Measurements from ENCODE around the gene MSH3. TPM values are rescaled to one million over a fixed set of nuclear protein-coding genes. Genes with fewer than 3 reads are reported as not detected.

The MSH3 gene
- total and polyA plus RNA-seq, 2 donors from 2014 or later = 7.0 to 22.1 TPM

DNA sequence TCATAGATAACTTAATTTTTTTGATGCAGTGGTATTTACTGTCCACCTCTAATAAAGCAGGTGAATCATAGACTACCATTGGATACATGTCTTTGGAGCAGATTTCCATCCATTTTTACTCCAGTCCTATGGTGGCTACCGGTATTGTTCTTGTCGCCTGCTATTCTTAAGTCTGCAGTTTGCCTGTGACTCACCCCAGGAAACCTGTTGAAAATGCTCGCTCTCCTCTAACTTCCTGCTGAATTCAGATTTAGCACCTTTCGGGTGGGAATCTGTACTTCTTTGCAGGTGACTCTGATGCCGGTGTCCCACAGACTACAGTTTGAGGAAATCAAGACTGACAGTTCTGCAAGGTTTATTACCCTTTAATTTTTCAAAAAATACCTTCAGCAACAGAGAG, 59.2 kb downstream of the MSH3 start:
- peaks cover 0 to 20% (median 4%) of the 10 kb centered on the region in 3 donors for H3K4me1 ChIP-seq (ENCODE audit: control insufficient read depth in 2 of 3, insufficient read depth in 2 of 3, low read depth in 1 of 3, low read length in 3 of 3)
- H3K27ac ChIP-seq (ENCODE audit: low read depth in 2 of 2, low read length in 2 of 2) = peak overlapping the region in 1 of 2 donors; percentile 16
- H3K36me3 ChIP-seq (ENCODE audit: control insufficient read depth in 2 of 3, insufficient read depth in 3 of 3, low read length in 3 of 3) = no peaks in the 10 kb centered on the region
- intact Hi-C loops (cut with DNase I) = no loop called here
- no peaks in the 10 kb centered on the region for H3K27me3 ChIP-seq (ENCODE audit: control insufficient read depth, insufficient read depth, low read length)
- DNase-seq (no peak), FAIRE-seq (no peak)
- H3K9me3 ChIP-seq (ENCODE audit: control insufficient read depth in 2 of 3, insufficient read depth in 1 of 3, low read length in 3 of 3) = no peaks in the 10 kb centered on the region
- no peak overlapping the region for H3K4me3 ChIP-seq (ENCODE audit: low read length in 3 of 3)
- TF ChIP-seq, protein P1, sequence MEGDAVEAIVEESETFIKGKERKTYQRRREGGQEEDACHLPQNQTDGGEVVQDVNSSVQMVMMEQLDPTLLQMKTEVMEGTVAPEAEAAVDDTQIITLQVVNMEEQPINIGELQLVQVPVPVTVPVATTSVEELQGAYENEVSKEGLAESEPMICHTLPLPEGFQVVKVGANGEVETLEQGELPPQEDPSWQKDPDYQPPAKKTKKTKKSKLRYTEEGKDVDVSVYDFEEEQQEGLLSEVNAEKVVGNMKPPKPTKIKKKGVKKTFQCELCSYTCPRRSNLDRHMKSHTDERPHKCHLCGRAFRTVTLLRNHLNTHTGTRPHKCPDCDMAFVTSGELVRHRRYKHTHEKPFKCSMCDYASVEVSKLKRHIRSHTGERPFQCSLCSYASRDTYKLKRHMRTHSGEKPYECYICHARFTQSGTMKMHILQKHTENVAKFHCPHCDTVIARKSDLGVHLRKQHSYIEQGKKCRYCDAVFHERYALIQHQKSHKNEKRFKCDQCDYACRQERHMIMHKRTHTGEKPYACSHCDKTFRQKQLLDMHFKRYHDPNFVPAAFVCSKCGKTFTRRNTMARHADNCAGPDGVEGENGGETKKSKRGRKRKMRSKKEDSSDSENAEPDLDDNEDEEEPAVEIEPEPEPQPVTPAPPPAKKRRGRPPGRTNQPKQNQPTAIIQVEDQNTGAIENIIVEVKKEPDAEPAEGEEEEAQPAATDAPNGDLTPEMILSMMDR (IDR thresholded peaks at IDR 0.05; ENCODE audit: borderline replicate concordance, extremely low read depth, insufficient read depth) = no peak
- H3K9ac ChIP-seq (ENCODE audit: low read length in 3 of 3) = no peak overlapping the region

DNA sequence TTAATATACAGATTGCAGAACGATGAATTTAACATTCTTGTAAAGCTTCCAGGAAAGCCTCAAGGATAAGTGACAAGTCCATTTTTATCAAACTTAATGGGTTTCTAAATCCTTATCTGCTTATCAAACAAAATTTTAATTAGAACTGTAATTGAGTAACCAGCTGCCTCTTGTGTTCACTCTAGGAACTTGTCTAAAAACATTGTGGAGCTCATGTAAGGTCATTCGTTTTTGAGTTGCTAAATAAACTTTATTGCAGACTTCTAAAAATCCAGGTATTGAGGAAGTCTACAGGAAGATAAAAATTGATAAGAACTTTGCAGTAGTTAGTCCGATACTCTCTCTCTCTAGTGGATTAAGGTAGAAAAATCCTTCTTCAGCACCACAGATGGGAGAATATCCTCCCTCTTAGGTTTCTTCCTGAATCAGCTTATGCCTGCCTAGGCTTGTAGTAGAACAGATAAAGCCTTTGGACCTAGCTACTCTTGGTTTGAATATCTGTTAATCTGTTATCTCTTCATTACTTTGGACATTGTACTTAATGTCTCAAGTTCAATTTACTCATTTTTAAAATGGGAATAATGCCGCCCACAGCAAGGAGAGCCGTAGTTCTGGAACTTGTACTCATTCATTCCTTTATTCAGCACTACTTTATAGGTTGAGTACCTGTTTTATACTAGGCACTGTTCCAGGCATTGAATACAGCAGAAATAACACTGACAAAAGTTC, 60.3 kb downstream of the MSH3 start:
- intact Hi-C loops (cut with DNase I) = no loop called here
- Histone ChIP-seq H3K4me3 (ENCODE audit: low read length in 3 of 3) (peak overlapping the region in 2 of 3 donors; percentile 5 to 27), H3K4me1 (ENCODE audit: control insufficient read depth in 2 of 3, insufficient read depth in 2 of 3, low read depth in 1 of 3, low read length in 3 of 3) (peaks cover 0 to 19% (median 4%) of the 10 kb centered on the region in 3 donors), H3K9ac (ENCODE audit: low read length in 3 of 3) (no peak overlapping the region), H3K27ac (ENCODE audit: low read depth in 2 of 2, low read length in 2 of 2) (peak overlapping the region in 1 of 2 donors; percentile 25), H3K36me3 (ENCODE audit: control insufficient read depth in 2 of 3, insufficient read depth in 3 of 3, low read length in 3 of 3) (no peaks in the 10 kb centered on the region), H3K27me3 (ENCODE audit: control insufficient read depth, insufficient read depth, low read length) (no peaks in the 10 kb centered on the region), H3K9me3 (ENCODE audit: control insufficient read depth in 2 of 3, insufficient read depth in 1 of 3, low read length in 3 of 3) (no peaks in the 10 kb centered on the region)
- peak in 1 of 5 donors; percentile 4 for DNase-seq
- TF ChIP-seq, protein P1 (IDR thresholded peaks at IDR 0.05; ENCODE audit: borderline replicate concordance, extremely low read depth, insufficient read depth) = no peak
- no peak for FAIRE-seq

DNA sequence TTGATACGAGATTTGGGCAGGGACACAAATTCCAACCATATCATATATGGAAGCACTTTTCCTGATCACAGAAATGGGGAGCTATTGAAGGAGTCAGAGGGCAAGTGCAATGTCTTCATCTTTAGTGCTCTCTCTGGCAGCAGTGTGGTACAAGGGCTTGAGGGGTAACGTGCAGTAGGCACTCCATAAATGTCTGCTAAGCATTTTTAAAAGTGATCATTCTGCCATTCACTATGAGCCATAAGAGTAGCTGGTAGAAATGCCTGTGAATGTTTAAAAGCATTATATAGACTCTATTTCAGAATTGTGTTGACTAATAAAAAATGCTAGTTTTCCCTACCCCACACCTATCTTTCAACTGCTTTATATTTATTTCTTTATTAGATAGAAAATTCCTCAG, 61.4 kb downstream of the MSH3 start:
- H3K9me3 ChIP-seq (ENCODE audit: control insufficient read depth in 2 of 3, insufficient read depth in 1 of 3, low read length in 3 of 3) = no peaks in the 10 kb centered on the region
- H3K9ac ChIP-seq (ENCODE audit: low read length in 3 of 3) = no peak overlapping the region
- peaks cover 0 to 17% (median 4%) of the 10 kb centered on the region in 3 donors for H3K4me1 ChIP-seq (ENCODE audit: control insufficient read depth in 2 of 3, insufficient read depth in 2 of 3, low read depth in 1 of 3, low read length in 3 of 3)
- DNase-seq (no peak), FAIRE-seq (no peak)
- peak overlapping the region in 2 of 3 donors; percentile 7 to 27 for H3K4me3 ChIP-seq (ENCODE audit: low read length in 3 of 3)
- intact Hi-C loops (cut with DNase I) = no loop called here
- TF ChIP-seq, protein P1 (IDR thresholded peaks at IDR 0.05; ENCODE audit: borderline replicate concordance, extremely low read depth, insufficient read depth) = no peak
- no peak overlapping the region for H3K27ac ChIP-seq (ENCODE audit: low read depth in 2 of 2, low read length in 2 of 2)
- H3K27me3 ChIP-seq (ENCODE audit: control insufficient read depth, insufficient read depth, low read length) = no peaks in the 10 kb centered on the region
- H3K36me3 ChIP-seq (ENCODE audit: control insufficient read depth in 2 of 3, insufficient read depth in 3 of 3, low read length in 3 of 3) = peaks cover 0 to 2% (median 0%) of the 10 kb centered on the region in 3 donors
